Measurements from ENCODE around the gene KIAA0513. TPM values are rescaled to one million over a fixed set of nuclear protein-coding genes. Genes with fewer than 3 reads are reported as not detected.

The KIAA0513 gene
- total RNA-seq, 4 donors from 2014 or later: 6.9 to 13.8 (median 8.1) TPM

- Histone ChIP-seq H3K27me3 (peaks cover 0 to 9% of the 10 kb centered on the region in 2 donors), H3K4me3 (no peak overlapping the region), H3K27ac (no peak overlapping the region), H3K36me3 (no peaks in the 10 kb centered on the region), H3K4me1 (no peaks in the 10 kb centered on the region), H3K9me3 (no peaks in the 10 kb centered on the region)
- 83 to 91% methylated on average over 10 of the region's 10 CpGs for WGBS, 2 donors
- TF ChIP-seq POLR2A (IDR thresholded peaks at IDR 0.05) (no peak), CTCF (IDR thresholded peaks at IDR 0.05) (no peak), EP300 (IDR thresholded peaks at IDR 0.05) (no peak)
- DNase-seq (ENCODE audit: low spot score in 2 of 2): no peak
Measured at GRCh38 chr16:85098565-85098964, 71.0 kb downstream of the KIAA0513 start.

GRCh38 chr16:85100265-85100664 is 72.7 kb downstream of the KIAA0513 start:
- H3K4me1 ChIP-seq: peaks cover 0 to 8% (median 1%) of the 10 kb centered on the region in 4 donors
- peaks cover 0 to 9% of the 10 kb centered on the region in 2 donors for H3K27me3 ChIP-seq
- no peak overlapping the region for H3K27ac ChIP-seq
- WGBS, 2 donors: 80 to 86% methylated on average over 10 of the region's 10 CpGs
- no peak for DNase-seq (ENCODE audit: low spot score in 2 of 2)
- H3K36me3 ChIP-seq: no peaks in the 10 kb centered on the region
- H3K9me3 ChIP-seq: no peaks in the 10 kb centered on the region
- H3K4me3 ChIP-seq: no peak overlapping the region
- TF ChIP-seq EP300 (IDR thresholded peaks at IDR 0.05) (no peak), POLR2A (IDR thresholded peaks at IDR 0.05) (no peak), CTCF (IDR thresholded peaks at IDR 0.05) (no peak)

- TF ChIP-seq CTCF (IDR thresholded peaks at IDR 0.05): no peak
- TF ChIP-seq POLR2A (IDR thresholded peaks at IDR 0.05): no peak
- TF ChIP-seq EP300 (IDR thresholded peaks at IDR 0.05): no peak
- no peaks in the 10 kb centered on the region for H3K9me3 ChIP-seq
- DNase-seq (ENCODE audit: low spot score in 2 of 2): no peak
- H3K27ac ChIP-seq: no peak overlapping the region
- peaks cover 0 to 8% (median 1%) of the 10 kb centered on the region in 4 donors for H3K4me1 ChIP-seq
- no peaks in the 10 kb centered on the region for H3K27me3 ChIP-seq
- H3K36me3 ChIP-seq: no peaks in the 10 kb centered on the region
- H3K4me3 ChIP-seq: no peak overlapping the region
- WGBS, 2 donors: 80 to 86% methylated on average over 11 of the region's 11 CpGs
Measured at GRCh38 chr16:85101956-85102630, 74.5 kb downstream of the KIAA0513 start.

GRCh38 chr16:85103114-85104079 is 75.8 kb downstream of the KIAA0513 start:
- no peak for DNase-seq (ENCODE audit: low spot score in 2 of 2)
- WGBS, 2 donors: 84 to 87% methylated on average over 23 of the region's 23 CpGs
- Histone ChIP-seq H3K4me1 (peaks cover 0 to 8% (median 1%) of the 10 kb centered on the region in 4 donors), H3K27ac (no peak overlapping the region), H3K36me3 (no peaks in the 10 kb centered on the region), H3K9me3 (no peaks in the 10 kb centered on the region), H3K27me3 (no peaks in the 10 kb centered on the region), H3K4me3 (no peak overlapping the region)
- TF ChIP-seq CTCF (IDR thresholded peaks at IDR 0.05) (no peak), EP300 (IDR thresholded peaks at IDR 0.05) (no peak), POLR2A (IDR thresholded peaks at IDR 0.05) (no peak)

- TF ChIP-seq POLR2A (IDR thresholded peaks at IDR 0.05): no peak
- TF ChIP-seq CTCF (IDR thresholded peaks at IDR 0.05): no peak
- no peak for TF ChIP-seq EP300 (IDR thresholded peaks at IDR 0.05)
- peaks cover 0 to 8% (median 1%) of the 10 kb centered on the region in 4 donors for H3K4me1 ChIP-seq
- H3K27me3 ChIP-seq: no peaks in the 10 kb centered on the region
- no peak overlapping the region for H3K27ac ChIP-seq
- H3K9me3 ChIP-seq: no peaks in the 10 kb centered on the region
- H3K4me3 ChIP-seq: no peak overlapping the region
- H3K36me3 ChIP-seq: no peaks in the 10 kb centered on the region
- DNase-seq (ENCODE audit: low spot score in 2 of 2): no peak
- WGBS, 2 donors: 80 to 83% methylated on average over 12 of the region's 12 CpGs
Measured at GRCh38 chr16:85104147-85104546, 76.6 kb downstream of the KIAA0513 start.

Measured in tibial nerve (tissue), 4 donors.